NCI-H1417 treated with DMSO at 0.1 percent for 48 hours (cell line): ENCODE data around the gene AKR7A2.

Source experiments
- DNase-seq: peaks from one replicate; lab custom pipeline; 2025; lab: John Stamatoyannopoulos, UW

AKR7A2 gene

DNA sequence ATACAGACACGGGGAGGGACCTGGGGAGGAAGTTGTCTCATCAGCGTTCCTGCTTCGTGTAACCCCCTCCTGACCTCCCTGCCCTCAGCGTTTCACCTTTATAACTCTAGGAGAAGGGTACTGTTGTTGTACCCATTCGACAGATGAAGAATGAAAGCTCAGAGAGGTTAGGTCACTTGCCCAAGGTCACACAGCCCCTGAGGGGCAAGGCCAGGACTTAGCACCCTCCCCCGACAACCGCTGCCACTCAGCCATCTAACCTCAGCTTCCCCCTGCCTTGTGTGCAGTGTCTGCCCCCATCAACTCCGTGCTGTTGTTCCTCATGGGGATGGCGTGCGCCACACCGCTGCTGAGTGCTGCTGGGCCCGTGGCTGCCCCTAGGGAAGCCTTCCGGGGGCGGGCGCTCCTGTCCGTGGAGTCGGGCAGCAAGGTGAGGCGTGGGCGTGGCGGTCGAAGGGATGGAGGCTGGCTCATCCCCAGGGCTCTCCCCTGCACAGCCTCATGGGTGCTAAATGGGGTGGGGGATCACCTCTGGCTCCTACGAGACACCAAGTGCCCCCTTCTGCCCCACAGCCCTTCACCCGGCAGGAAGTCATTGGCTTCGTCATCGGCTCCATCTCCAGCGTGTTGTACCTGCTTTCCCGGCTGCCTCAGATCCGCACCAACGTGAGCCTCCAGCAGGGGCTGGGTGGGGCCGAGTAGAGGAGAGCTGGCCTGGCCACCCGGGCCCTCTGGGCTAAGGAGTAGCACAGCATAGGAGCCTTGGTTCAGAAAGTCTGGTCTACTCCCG is 14.2 kb upstream of the AKR7A2 start:
- DNase-seq = no peak

DNA sequence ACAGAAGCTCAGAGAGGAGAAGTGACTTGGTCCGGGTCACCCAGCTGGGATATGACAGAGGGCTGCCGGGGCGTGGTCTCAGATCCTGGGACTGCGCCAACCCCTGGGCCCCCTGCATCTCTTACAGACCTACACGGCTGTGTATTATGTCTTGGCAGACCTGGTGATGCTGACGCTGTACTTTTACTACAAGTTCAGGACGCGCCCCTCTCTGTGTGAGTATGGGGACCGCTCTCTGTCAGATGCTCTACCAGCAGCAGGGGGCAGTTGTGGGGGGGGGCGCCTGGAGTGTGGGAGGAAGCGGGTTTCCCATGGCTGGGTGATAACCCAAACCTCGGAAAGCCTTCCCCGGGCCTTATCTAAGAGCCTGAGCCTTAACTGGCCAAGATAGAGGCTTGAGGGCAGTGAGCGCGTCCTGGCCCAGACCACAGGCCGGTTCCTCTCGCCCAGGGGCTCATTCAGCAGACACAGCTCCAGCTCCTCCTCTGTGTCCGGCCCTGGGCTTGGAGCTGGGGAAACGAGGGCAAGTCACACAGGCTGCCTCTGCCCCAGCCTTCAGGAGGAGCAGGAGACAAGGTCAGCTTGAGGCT is 13.5 kb upstream of the AKR7A2 start:
- no peak for DNase-seq

- no peak for DNase-seq
Measured at GRCh38 chr1:19324665-19324990, 12.7 kb upstream of the AKR7A2 start.

DNA sequence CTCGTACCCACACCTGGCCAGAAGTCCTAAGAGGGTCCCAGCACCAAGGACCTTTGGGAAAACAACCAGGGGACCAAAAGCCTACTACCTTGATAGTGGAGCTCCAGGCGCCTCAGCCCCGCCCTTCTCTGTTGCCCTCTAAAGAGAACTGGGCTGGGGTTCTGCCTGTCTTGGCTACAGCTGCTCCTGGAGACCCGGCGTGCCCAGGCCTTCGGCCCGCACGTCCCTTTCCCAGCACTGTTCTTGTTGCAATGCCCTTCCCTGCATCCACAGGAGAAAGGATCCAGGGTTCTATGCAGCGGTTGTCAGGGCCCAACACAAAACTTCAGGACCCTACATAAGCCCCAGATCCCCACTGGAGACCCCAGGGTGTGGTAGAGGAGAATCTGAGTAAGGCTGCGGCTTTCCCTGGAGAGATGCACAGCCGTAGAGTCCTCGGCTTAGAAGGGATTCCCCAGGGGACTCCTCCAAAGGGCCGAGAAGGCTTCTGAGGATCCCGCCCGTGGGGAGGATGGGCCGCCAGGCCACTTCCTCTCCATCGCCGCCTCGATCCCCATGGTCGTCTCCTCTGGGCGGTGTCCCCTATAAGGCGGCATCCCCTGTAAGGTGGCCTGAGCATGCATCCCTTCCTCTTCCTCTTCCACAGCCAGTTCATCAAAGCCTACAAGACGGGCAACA is 12.2 kb upstream of the AKR7A2 start:
- DNase-seq = no peak

GRCh38 chr1:19322481-19322880 is 10.5 kb upstream of the AKR7A2 start:
- DNase-seq = no peak

GRCh38 chr1:19321071-19321470 is 9.1 kb upstream of the AKR7A2 start:
- no peak for DNase-seq

GRCh38 chr1:19319196-19319595 is 7.3 kb upstream of the AKR7A2 start:
- no peak for DNase-seq

DNA sequence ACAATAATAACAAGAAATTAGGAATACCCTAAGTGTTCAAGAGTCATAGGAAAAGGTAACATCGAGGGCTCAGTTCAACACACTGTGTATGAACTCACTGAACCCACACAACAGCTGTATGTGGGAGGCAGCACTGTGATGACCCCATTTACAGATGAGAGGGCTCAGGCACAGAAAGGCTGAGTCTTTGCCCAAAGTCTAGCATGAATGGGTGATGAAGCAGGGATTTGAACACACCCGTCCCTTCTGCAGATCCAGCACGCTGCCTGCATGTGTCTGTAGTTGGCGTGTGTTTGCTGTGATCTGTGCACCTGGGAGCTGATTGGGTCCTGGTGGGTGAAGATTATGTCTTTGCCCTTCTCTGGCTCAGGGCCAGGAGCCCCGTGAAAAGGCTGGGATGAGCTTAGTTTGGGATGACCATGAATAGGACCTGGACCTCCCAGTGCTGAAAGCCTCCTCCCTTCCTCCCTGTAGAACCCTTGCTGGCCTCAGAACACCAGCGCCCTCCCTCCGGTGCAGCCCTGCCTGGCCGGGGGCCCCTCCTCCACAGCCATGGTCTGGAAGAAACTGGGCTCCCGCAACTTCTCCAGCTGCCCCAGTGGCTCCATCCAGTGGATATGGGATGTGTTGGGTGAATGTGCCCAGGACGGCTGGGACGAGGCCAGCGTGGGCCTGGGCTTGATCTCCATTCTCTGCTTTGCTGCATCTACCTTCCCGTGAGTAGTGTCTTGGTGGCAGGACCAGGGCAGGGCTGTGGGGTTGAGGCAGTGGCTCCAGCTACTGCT is 5.4 kb upstream of the AKR7A2 start:
- DNase-seq = no peak

DNA sequence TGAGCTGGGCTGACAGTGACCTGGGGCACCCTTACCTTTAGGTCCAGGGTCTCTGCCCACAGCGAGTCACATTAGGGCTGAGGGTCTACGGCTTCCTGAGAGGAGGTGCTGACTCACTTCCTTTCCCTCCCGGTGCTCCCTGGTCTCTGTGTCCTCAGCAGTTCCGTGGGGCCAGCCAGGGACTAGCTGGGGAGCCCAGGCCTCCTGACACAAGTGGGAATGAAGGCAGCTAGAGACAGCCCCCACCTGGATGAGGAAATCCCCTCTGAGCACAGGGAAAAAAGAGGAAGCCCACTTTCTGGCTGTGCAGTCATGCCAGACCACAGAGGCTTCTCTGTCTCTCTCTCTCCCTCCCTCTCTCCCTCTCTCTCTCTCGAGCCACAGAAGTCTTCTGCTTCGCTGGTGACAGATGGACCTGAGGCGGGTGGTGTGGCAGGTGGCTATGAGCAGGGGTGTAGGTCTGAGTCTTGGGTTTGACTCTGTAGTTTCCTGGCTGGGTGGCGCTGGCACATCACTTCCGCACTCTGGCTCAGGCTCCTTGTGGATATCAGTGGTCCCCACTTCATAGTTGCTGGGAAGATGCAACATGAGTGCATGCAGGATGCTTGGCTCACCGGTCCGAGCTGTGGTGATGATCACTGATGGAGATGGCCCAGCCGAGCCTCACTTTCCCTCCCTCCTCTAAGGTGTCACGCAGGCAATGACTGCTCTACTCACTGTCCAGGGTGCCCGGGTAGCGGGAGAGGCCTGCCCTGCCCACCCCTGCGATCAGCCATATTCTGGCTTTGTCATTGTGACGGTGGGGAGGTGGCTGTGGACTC is 3.6 kb upstream of the AKR7A2 start:
- no peak for DNase-seq

DNA sequence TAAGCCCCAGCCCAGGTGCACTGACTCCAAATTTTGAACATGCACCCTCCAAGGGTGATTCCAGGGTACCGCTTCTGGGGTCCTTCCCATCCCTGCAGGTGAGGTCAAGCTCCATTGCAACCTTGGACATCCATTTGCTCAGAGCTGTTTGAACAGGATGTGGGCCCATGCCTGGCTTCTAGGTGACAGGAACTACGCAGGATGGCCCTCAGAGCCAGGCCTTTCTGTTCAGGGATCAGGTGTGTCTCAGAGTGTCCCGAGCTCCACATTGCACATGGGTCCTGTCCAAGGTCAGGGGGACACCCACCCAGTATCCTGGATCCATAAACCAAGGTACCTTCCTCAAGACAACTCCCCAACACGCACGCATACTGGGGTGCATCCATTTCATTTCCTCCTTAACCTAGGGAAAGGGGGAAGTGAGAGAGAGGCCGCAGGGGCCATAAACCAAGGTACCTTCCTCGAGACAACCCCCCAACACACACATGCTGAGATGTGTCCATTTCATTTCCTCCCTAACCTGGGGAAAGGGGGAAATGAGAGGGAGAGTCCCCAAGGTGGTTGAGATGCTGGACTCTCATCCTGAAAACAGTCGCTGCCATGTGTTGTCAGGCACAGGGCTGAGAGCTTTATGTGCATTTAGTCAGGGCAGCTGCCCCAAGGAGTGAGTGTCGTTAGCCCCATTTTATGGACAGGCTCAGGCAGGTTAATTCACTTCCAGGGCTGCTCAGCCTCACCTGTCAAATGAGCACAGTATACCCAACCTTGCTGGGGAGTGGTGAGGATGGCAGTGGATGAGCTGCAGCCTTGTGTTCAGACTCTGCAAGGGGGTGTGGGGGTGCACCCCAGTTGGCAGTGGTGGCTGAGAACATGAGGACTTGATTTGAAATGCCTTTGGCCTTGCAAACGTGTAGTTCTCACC is 2.3 kb upstream of the AKR7A2 start:
- no peak for DNase-seq

DNA sequence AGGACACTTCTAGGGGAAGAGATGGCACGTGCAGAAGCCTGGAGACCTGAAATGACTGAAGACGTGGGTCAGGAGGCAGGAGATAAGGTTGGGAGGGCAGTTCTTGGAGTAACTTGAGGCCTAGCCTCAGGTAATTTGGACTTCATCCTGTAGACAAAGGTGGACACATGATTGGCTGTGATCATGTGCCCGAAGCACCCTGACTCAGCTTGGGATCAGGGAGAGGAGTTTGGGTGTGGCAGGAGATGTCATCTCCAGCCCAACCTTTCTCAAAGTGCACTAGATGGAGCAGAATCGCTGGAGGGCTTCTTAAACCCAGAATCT is 1.7 kb upstream of the AKR7A2 start:
- DNase-seq = no peak

GRCh38 chr1:19312782-19313635 is 1.1 kb upstream of the AKR7A2 start:
- DNase-seq = no peak

GRCh38 chr1:19311503-19311930 is 427 bp downstream of the AKR7A2 start:
- no peak for DNase-seq

- no peak for DNase-seq
Measured at GRCh38 chr1:19310720-19311502, 1.0 kb downstream of the AKR7A2 start.

DNA sequence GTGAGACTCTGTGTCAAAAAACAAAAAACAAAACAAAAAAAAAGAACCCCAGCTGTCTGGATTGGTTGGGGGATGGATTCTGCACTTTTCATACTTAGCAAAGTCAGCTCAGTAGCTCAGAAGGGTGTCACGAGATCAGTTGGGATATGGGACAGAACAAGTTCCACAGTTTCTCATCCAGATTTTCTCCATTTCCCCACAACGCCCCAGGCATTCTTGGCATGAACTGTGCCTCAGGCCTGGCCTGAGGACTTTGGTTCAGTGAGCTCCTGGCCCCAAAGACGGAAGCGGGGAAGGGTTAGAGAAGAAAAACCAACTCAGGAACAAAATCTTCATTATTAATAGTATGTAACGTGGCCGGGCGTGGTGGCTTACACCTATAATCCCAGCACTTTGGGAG is 1.9 kb downstream of the AKR7A2 start:
- DNase-seq = no peak

GRCh38 chr1:19309123-19309813 is 2.7 kb downstream of the AKR7A2 start:
- DNase-seq = no peak

- DNase-seq = no peak
Measured at GRCh38 chr1:19308509-19308907, 3.4 kb downstream of the AKR7A2 start.

- DNase-seq = no peak
Measured at GRCh38 chr1:19307794-19308508, 4.0 kb downstream of the AKR7A2 start.
